DND-41 (cell line): ENCODE data around the gene BICDL2.

Source experiments
- CTCF ChIP-seq: IDR thresholded peaks from 2 replicates; pipeline ENCODE4 v1.5.1; 2012; ENCODE audit warnings: borderline replicate concordance, low read length, moderate library complexity, mild to moderate bottlenecking; ENCODE audit not compliant: poor library complexity, severe bottlenecking; ENCODE audit errors: extremely low read depth
- EZH2 ChIP-seq: IDR thresholded peaks from 3 replicates; pipeline ENCODE4 v1.6.1; 2012; ENCODE audit warnings: borderline replicate concordance, low read depth, mild to moderate bottlenecking, moderate library complexity, low read length, inconsistent platforms; ENCODE audit not compliant: severe bottlenecking

- TF ChIP-seq CTCF (no peak), EZH2 (no peak)
Observed at GRCh38 chr16:2985893-2986355, 50.8 kb downstream of the BICDL2 start.
